ENCODE measurements around the gene COMT. TPM values are rescaled to one million over a fixed set of nuclear protein-coding genes. Genes with fewer than 3 reads are reported as not detected.

Gene COMT
- total RNA-seq, 1 donor from 2014 or later, result 150 TPM

DNA sequence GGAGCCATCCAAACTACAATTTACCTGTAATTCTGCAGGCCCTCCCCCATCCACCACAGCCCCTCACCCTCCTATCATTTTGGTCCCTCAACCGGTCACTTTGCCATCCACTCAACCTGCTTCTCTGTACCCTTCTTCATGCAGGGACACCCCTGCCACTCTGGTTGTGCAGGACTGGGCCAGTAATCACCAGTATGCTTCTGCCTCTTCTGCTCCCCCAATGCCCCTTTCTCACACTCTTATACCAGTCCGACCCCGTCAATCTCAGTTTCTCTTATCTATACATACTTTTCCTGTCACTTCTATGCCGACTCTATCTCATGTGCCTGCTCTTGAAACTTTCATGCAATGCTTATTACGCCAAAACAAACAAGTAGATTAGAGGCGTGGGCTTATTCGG, 5.1 kb upstream of the COMT start:
- Histone ChIP-seq H3K27me3 (no peaks in the 10 kb centered on the region), H3K9me3 (no peaks in the 10 kb centered on the region), H3K4me1 (peaks cover 4 to 8% of the 10 kb centered on the region in 2 donors), H3K27ac (no peak overlapping the region), H3K4me3 (no peak overlapping the region), H3K36me3 (peaks cover 0 to 9% of the 10 kb centered on the region in 2 donors)
- intact Hi-C loops (cut with DNase I), result no loop called here
- DNase-seq (ENCODE audit: low spot score in 2 of 2), result no peak
- no peak for TF ChIP-seq CTCF (IDR thresholded peaks at IDR 0.05)

GRCh38 chr22:19937616-19938473, 3.7 kb upstream of the COMT start:
- intact Hi-C loops (cut with DNase I), result no loop called here
- H3K4me3 ChIP-seq, result no peak overlapping the region
- no peak for TF ChIP-seq CTCF (IDR thresholded peaks at IDR 0.05)
- H3K27ac ChIP-seq, result no peak overlapping the region
- H3K4me1 ChIP-seq, result peaks cover 4 to 10% of the 10 kb centered on the region in 2 donors
- H3K9me3 ChIP-seq, result no peaks in the 10 kb centered on the region
- no peaks in the 10 kb centered on the region for H3K27me3 ChIP-seq
- peaks cover 0 to 9% of the 10 kb centered on the region in 2 donors for H3K36me3 ChIP-seq
- no peak for DNase-seq (ENCODE audit: low spot score in 2 of 2)

DNA sequence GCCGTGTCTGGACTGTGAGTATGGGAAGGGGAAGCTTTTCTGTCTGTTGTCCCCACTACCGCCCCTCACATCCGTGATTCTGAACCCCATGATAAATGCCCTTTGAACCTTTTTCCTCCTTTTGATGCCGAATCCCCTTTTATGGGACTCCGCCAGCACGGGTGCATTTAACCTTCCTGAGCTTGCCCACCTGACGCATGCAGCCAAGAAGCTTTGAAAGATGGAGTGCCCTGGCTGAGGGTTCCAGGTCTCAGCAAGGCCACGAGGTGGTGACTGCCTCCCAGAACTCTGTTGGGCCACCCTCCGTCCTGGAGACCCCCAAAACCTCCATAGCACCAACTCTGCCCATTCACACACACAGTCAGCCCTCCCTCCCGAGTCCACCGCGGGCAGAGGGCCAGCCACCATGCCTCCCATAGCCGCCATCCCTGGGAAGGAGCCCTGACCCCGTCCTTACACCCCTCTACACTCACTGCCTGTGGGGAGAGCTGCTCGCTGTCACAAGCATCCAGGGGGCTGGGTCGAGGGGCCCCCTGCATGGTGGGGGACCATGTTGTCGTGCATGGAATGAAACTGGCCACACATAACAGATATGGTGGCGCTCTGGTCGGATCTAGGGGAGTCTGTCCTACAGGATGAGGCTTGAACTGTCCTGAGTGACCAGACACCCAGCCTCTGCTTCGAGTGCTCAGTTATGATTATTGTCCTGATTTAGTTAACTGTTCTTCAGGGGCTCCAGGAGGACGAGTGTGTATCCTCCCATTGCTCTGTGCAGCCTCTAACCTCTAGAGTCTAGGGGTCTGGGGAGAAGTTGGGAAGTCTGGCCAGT, 822 bp upstream of the COMT start:
- DNase-seq (ENCODE audit: low spot score in 2 of 2), result no peak
- Histone ChIP-seq H3K4me3 (peak overlapping the region; percentile 79 to 80), H3K9me3 (no peaks in the 10 kb centered on the region), H3K27me3 (no peaks in the 10 kb centered on the region), H3K27ac (peak overlapping the region; percentile 96 to 98), H3K4me1 (peaks cover 13 to 21% of the 10 kb centered on the region in 2 donors), H3K36me3 (peaks cover 0 to 6% of the 10 kb centered on the region in 2 donors)
- TF ChIP-seq CTCF (IDR thresholded peaks at IDR 0.05), result no peak
- intact Hi-C loops (cut with DNase I), result no loop called here

DNA sequence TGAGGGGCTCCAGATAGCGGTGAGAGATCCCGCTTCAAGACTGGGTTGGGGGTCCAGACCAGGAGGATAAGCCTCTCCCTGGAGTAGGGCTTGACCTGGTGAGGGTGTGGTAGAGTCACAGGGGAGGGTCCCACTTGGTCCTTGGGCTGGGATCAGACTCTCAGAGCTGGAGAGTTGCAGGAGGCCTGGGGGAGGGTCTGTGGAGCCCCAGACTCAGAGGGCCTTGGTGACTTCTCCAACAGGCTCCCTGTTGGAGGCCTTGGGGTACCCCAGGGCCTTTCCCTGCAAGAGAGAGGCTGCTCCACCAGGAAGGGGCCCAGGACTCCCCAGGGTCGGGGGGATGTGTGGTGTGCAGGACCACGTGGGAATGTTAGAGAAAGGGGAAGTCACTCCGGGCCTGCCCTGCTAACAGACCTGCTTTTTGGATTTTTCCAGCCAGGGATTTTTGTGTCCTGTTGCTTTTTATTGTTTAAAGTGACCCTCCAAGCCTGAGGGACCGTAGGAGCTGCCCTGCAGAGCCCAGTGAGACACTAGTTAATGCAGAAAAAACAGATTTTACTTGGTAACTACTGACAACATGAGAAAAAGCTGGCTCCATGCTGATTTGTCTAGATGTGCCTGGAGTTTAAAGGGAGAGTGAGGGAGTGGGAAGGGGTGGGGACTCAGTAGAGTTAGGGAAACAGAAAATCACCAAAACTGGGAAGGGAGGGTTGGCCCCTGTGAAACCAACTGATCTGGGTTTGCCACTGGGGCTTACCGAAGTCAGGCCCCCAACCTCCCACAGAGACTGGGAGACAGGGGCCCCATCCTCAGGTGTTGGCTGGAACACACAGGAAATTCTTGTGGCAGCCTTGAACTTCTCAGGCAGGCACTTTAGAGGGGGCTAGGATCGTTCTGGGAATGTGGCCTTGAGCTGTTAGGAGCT, 847 bp downstream of the COMT start:
- intact Hi-C loops (cut with DNase I), result no loop called here
- Histone ChIP-seq H3K27me3 (no peaks in the 10 kb centered on the region), H3K36me3 (peaks cover 0 to 2% of the 10 kb centered on the region in 2 donors), H3K27ac (peak overlapping the region; percentile 96 to 98), H3K4me1 (peaks cover 16 to 35% of the 10 kb centered on the region in 2 donors), H3K4me3 (peak overlapping the region; percentile 79 to 80), H3K9me3 (no peaks in the 10 kb centered on the region)
- peak in 1 of 2 donors; percentile 77 for DNase-seq (ENCODE audit: low spot score in 2 of 2)
- TF ChIP-seq CTCF (IDR thresholded peaks at IDR 0.05), result no peak
